Nephron progenitor cell (in vitro differentiated cells): ENCODE data around the gene CXCL8.

Source experiments
- DNase-seq: peaks from one replicate; pipeline ENCODE4 v3.0.0; 2021
- H3K27ac Mint-ChIP-seq: 2 replicates; pipeline ENCODE4 v1.8.0; 2021; ENCODE audit warnings: mild to moderate bottlenecking, moderate library complexity, mixed read lengths
- H3K27me3 Mint-ChIP-seq: 2 replicates; pipeline ENCODE4 v1.8.0; 2021; ENCODE audit warnings: mild to moderate bottlenecking, low read depth, mixed read lengths; ENCODE audit not compliant: poor library complexity
- H3K36me3 Mint-ChIP-seq: 2 replicates; pipeline ENCODE4 v1.8.0; 2021; ENCODE audit warnings: low read depth, mixed read lengths
- H3K4me1 Mint-ChIP-seq: 2 replicates; pipeline ENCODE4 v1.8.0; 2021; ENCODE audit warnings: mixed read lengths
- H3K4me3 Mint-ChIP-seq: 2 replicates; pipeline ENCODE4 v1.8.0; 2021; ENCODE audit warnings: mild to moderate bottlenecking, moderate library complexity, mixed read lengths
- H3K9me3 Mint-ChIP-seq: 2 replicates; pipeline ENCODE4 v1.8.0; 2021; ENCODE audit warnings: mild to moderate bottlenecking, moderate library complexity, mixed read lengths
- TF ChIP-seq, protein P1 (sequence below): fragments of 200-600 bp; sonication (generic); IDR thresholded peaks from 2 replicates; pipeline ENCODE4 v1.5.0; 2021; ENCODE audit warnings: antibody characterized with exemption

Gene CXCL8

GRCh38 chr4:73761856-73762255 is 21.5 kb downstream of the CXCL8 start:
- TF ChIP-seq, protein P1, sequence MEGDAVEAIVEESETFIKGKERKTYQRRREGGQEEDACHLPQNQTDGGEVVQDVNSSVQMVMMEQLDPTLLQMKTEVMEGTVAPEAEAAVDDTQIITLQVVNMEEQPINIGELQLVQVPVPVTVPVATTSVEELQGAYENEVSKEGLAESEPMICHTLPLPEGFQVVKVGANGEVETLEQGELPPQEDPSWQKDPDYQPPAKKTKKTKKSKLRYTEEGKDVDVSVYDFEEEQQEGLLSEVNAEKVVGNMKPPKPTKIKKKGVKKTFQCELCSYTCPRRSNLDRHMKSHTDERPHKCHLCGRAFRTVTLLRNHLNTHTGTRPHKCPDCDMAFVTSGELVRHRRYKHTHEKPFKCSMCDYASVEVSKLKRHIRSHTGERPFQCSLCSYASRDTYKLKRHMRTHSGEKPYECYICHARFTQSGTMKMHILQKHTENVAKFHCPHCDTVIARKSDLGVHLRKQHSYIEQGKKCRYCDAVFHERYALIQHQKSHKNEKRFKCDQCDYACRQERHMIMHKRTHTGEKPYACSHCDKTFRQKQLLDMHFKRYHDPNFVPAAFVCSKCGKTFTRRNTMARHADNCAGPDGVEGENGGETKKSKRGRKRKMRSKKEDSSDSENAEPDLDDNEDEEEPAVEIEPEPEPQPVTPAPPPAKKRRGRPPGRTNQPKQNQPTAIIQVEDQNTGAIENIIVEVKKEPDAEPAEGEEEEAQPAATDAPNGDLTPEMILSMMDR, result no peak
- Mint-ChIP-seq H3K27ac (no peak overlapping the region), H3K9me3 (no peaks in the 10 kb centered on the region), H3K4me1 (no peaks in the 10 kb centered on the region), H3K36me3 (no peaks in the 10 kb centered on the region), H3K4me3 (no peak overlapping the region), H3K27me3 (no peaks in the 10 kb centered on the region)
- no peak for DNase-seq

GRCh38 chr4:73762409-73762808 is 22.0 kb downstream of the CXCL8 start:
- H3K4me1 Mint-ChIP-seq, result no peaks in the 10 kb centered on the region
- TF ChIP-seq, protein P1, result no peak
- no peak overlapping the region for H3K4me3 Mint-ChIP-seq
- DNase-seq, result no peak
- no peaks in the 10 kb centered on the region for H3K9me3 Mint-ChIP-seq
- H3K27me3 Mint-ChIP-seq, result no peaks in the 10 kb centered on the region
- H3K36me3 Mint-ChIP-seq, result no peaks in the 10 kb centered on the region
- no peak overlapping the region for H3K27ac Mint-ChIP-seq

DNA sequence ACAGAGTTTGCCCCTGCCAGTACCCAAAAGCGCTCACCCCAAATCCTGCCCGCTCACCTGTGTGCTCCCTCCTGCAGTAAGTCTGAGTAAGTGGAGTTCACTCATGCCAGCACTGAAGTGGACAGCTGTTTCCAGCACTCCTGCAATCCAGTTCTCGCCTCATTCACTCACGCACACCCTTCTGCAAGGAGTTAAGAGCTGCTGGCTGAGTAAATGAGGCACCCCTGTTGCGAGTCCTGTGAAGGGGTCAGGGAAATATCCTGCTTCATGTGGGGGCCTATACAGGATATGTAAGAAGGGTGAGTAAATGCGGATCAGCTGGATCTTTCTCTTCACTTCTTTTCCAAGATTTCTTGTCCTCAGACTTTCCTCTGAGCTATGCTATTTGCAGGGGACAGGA is 23.5 kb downstream of the CXCL8 start:
- TF ChIP-seq, protein P1, result no peak
- H3K4me3 Mint-ChIP-seq, result no peak overlapping the region
- H3K9me3 Mint-ChIP-seq, result no peaks in the 10 kb centered on the region
- H3K27me3 Mint-ChIP-seq, result peaks cover under 1% of the 10 kb centered on the region
- no peaks in the 10 kb centered on the region for H3K4me1 Mint-ChIP-seq
- H3K27ac Mint-ChIP-seq, result no peak overlapping the region
- no peak for DNase-seq
- no peaks in the 10 kb centered on the region for H3K36me3 Mint-ChIP-seq

DNA sequence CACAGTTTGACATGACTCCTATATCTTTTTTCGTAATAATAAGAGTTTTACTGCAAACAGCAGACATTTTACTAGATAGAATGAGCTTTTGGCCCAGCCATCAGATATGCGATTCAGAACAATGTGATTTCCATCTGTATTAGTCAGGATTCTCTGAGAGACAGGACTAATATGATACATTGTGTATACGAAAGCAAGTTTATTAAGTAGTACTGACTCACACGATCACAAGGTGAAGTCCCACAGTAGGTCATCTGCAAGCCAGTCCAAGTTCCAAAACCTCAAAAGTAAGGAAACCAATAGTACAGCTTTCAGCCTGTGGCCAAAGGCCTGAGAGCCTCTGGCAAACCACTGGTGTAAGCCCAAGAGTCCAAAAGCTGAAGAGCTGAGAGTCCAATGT is 24.1 kb downstream of the CXCL8 start:
- no peak for DNase-seq
- no peaks in the 10 kb centered on the region for H3K36me3 Mint-ChIP-seq
- H3K9me3 Mint-ChIP-seq, result no peaks in the 10 kb centered on the region
- H3K27ac Mint-ChIP-seq, result no peak overlapping the region
- no peaks in the 10 kb centered on the region for H3K4me1 Mint-ChIP-seq
- TF ChIP-seq, protein P1, result no peak
- peaks cover 5% of the 10 kb centered on the region for H3K27me3 Mint-ChIP-seq
- no peak overlapping the region for H3K4me3 Mint-ChIP-seq

- H3K9me3 Mint-ChIP-seq, result no peaks in the 10 kb centered on the region
- no peak overlapping the region for H3K4me3 Mint-ChIP-seq
- no peaks in the 10 kb centered on the region for H3K36me3 Mint-ChIP-seq
- DNase-seq, result no peak
- peaks cover 5% of the 10 kb centered on the region for H3K27me3 Mint-ChIP-seq
- TF ChIP-seq, protein P1, result no peak
- H3K27ac Mint-ChIP-seq, result no peak overlapping the region
- H3K4me1 Mint-ChIP-seq, result peaks cover 7% of the 10 kb centered on the region
Measured at GRCh38 chr4:73765296-73765695, 24.9 kb downstream of the CXCL8 start.

GRCh38 chr4:73770917-73771316 is 30.5 kb downstream of the CXCL8 start:
- TF ChIP-seq, protein P1, result no peak
- Mint-ChIP-seq H3K4me1 (peaks cover 17% of the 10 kb centered on the region), H3K4me3 (no peak overlapping the region), H3K27ac (no peak overlapping the region), H3K9me3 (no peaks in the 10 kb centered on the region), H3K36me3 (no peaks in the 10 kb centered on the region), H3K27me3 (peaks cover 5% of the 10 kb centered on the region)
- DNase-seq, result no peak
